MM.1S (cell line): ENCODE results near the gene OSCP1.

Source experiments
- CTCF ChIP-seq: fragments of 300-600 bp; sonication (generic); IDR thresholded peaks from 2 replicates; pipeline ENCODE4 v1.5.1; 2016; ENCODE audit warnings: antibody characterized with exemption, low read length, mixed read lengths
- EZH2 ChIP-seq: fragments of 300-600 bp; sonication (generic); optimal IDR thresholded peaks from 2 replicates; pipeline ENCODE3; 2017; ENCODE audit warnings: low read depth, mild to moderate bottlenecking, antibody characterized with exemption, low read length, mixed read lengths
- EZH2phosphoT487 ChIP-seq: fragments of 300-600 bp; sonication (generic); IDR thresholded peaks from 2 replicates; pipeline ENCODE4 v1.6.1; 2018; ENCODE audit warnings: antibody characterized with exemption, low read length

DNA sequence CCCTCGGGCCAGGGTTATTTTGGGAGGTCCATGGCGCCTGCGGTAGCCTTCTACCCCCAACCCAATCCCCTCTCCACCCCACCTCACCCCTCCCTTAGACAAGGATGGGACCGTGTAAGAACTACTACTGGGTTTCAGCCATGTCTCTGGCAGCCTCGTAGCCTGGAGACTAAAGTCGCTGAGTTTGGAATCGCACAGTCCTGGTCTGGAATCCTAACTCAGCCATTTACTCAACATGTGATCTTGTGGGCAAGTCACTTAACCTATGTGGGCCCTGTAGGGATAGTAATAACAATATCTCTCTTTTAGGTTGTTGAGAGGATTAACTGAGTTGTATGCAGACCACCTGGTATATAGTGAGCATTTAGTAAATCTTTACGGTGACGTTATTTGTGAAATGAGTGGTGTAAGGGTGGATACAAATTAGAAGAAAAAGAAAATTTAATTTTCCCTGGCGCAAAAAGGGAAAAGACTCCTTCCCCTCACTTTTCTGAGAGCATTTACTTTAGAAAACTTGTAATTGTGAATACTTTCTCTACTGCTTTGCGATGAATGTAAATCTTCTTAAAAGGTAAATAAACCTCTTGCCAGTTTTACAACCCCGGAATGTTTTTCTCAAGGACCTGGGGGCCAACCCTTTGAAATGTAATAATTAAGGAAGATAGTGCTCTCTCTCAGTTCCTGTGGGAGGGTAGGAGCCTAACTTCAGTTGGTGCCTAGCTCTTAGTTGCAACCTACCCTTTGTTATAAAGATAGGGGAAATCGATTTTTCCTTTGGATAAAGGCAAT lies 14.5 kb upstream of the OSCP1 start:
- TF ChIP-seq EZH2 = no peak
- TF ChIP-seq CTCF = no peak
- no peak for TF ChIP-seq EZH2phosphoT487
